Measurements from ENCODE around the gene CNTN4. TPM values are rescaled to one million over a fixed set of nuclear protein-coding genes. Genes with fewer than 3 reads are reported as not detected.

CNTN4 gene
- total RNA-seq, 4 donors from 2014 or later, result 33.6 to 112 (median 53.1) TPM

DNA sequence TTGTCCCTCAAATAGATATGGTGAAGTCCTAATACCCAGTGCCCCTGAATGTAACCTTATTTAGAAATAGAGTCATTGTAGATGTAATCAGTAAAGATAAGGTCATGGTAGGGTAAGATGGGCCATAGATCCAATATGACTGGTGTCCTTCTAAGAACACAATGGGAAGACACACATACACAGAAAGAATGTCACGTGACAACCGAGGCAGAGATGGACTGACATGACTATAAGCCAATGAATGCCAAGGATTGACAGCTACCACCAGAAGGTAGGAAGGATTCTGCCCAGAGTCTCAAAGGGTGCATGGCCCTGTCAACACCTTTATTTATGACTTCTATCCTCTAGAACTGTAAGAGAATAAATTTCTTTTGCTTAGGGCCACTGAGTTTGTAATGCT, 780.4 kb downstream of the CNTN4 start:
- 87 to 97% methylated on average over 2 of the region's 2 CpGs for WGBS, 2 donors
- no peaks in the 10 kb centered on the region for H3K36me3 ChIP-seq
- intact Hi-C loops (cut with DNase I), result no loop called here
- H3K9me3 ChIP-seq, result no peaks in the 10 kb centered on the region
- H3K4me1 ChIP-seq, result no peaks in the 10 kb centered on the region
- no peak overlapping the region for H3K27ac ChIP-seq
- no peak for DNase-seq
- no peak overlapping the region for H3K4me3 ChIP-seq (replicated peaks in 1 of 3)
- TF ChIP-seq, protein P1, sequence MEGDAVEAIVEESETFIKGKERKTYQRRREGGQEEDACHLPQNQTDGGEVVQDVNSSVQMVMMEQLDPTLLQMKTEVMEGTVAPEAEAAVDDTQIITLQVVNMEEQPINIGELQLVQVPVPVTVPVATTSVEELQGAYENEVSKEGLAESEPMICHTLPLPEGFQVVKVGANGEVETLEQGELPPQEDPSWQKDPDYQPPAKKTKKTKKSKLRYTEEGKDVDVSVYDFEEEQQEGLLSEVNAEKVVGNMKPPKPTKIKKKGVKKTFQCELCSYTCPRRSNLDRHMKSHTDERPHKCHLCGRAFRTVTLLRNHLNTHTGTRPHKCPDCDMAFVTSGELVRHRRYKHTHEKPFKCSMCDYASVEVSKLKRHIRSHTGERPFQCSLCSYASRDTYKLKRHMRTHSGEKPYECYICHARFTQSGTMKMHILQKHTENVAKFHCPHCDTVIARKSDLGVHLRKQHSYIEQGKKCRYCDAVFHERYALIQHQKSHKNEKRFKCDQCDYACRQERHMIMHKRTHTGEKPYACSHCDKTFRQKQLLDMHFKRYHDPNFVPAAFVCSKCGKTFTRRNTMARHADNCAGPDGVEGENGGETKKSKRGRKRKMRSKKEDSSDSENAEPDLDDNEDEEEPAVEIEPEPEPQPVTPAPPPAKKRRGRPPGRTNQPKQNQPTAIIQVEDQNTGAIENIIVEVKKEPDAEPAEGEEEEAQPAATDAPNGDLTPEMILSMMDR (IDR thresholded peaks at IDR 0.05), result no peak
- no peak for TF ChIP-seq POLR2A (IDR thresholded peaks at IDR 0.05)
- H3K27me3 ChIP-seq, result no peaks in the 10 kb centered on the region

DNA sequence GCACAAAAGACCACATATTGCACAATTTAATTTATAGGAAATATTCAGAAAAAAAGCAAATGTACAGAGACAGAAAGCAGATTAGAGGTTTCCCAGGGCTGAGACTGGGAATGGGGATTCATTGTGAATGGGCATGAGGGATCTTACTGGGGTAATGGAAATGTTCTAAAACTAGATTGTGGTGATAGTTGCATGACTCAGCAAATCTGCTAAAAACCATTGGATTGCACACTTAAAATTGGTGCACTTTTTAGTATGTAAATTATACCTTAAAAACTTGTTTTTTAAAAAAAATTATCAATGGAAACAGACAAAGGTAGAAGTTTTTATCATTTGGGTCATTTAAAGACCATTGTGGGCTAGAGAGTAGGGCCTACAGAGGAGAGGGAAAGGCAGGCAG, 780.9 kb downstream of the CNTN4 start:
- no peak for DNase-seq
- Histone ChIP-seq H3K36me3 (no peaks in the 10 kb centered on the region), H3K4me1 (no peaks in the 10 kb centered on the region), H3K27me3 (no peaks in the 10 kb centered on the region), H3K27ac (no peak overlapping the region), H3K4me3 (replicated peaks in 1 of 3) (no peak overlapping the region), H3K9me3 (no peaks in the 10 kb centered on the region)
- intact Hi-C loops (cut with DNase I), result no loop called here
- TF ChIP-seq, protein P1 (IDR thresholded peaks at IDR 0.05), result no peak
- TF ChIP-seq POLR2A (IDR thresholded peaks at IDR 0.05), result no peak

DNA sequence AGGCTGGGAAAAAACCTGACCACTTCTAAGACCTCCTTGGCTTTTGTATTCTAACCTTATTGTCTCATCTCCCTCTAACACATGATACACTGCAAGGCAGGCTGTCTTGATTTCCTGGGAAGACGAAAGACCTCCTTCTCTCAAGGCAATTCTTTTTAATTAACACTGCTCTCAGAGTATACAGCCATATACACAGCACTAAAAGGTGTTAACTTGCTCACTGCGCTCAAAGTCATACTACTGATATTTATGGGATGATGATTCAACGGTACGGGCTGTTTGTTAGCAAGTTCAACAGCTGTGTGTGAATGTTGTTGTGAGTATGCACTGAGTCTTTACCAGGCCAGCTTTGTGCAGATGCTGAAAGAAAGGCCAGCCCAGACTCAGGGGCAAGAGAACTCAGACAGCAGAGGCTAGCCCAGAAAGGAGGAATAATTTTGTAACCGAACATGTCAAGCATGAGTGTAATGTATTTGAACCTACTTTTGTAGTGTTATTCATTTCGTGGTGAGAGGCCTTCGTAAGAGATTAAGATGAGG, 781.6 kb downstream of the CNTN4 start:
- Histone ChIP-seq H3K9me3 (no peaks in the 10 kb centered on the region), H3K36me3 (no peaks in the 10 kb centered on the region), H3K4me3 (replicated peaks in 1 of 3) (no peak overlapping the region), H3K27ac (no peak overlapping the region), H3K4me1 (no peaks in the 10 kb centered on the region), H3K27me3 (no peaks in the 10 kb centered on the region)
- no peak for DNase-seq
- 84 to 89% methylated on average over 7 of the region's 7 CpGs for WGBS, 2 donors
- intact Hi-C loops (cut with DNase I), result no loop called here
- TF ChIP-seq, protein P1 (IDR thresholded peaks at IDR 0.05), result no peak
- TF ChIP-seq POLR2A (IDR thresholded peaks at IDR 0.05), result no peak

DNA sequence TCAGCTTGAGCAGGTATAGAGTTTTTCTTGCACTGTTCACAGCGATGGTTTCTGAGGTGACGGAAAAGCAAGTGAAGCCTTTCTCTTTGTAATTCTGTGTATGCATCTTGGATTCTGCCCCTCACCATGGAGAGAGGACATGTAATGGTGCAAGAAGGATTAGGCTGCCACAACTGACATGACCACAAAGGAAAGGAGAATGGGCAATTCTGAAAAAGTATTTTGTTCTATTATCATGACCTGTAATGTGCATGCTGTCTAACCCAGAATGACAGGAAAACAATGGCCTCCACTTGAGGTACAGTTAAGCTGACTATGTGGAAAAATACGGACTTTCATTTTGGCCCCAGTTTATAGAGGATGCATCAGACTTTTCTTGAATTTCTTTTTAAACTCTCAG, 784.6 kb downstream of the CNTN4 start:
- H3K4me1 ChIP-seq, result no peaks in the 10 kb centered on the region
- DNase-seq, result no peak
- no peak overlapping the region for H3K27ac ChIP-seq
- H3K4me3 ChIP-seq (replicated peaks in 1 of 3), result no peak overlapping the region
- intact Hi-C loops (cut with DNase I), result no loop called here
- H3K27me3 ChIP-seq, result no peaks in the 10 kb centered on the region
- WGBS, 2 donors, result 89% methylated on average over 3 of the region's 3 CpGs
- H3K36me3 ChIP-seq, result no peaks in the 10 kb centered on the region
- no peaks in the 10 kb centered on the region for H3K9me3 ChIP-seq
- TF ChIP-seq, protein P1 (IDR thresholded peaks at IDR 0.05), result no peak
- no peak for TF ChIP-seq POLR2A (IDR thresholded peaks at IDR 0.05)

DNA sequence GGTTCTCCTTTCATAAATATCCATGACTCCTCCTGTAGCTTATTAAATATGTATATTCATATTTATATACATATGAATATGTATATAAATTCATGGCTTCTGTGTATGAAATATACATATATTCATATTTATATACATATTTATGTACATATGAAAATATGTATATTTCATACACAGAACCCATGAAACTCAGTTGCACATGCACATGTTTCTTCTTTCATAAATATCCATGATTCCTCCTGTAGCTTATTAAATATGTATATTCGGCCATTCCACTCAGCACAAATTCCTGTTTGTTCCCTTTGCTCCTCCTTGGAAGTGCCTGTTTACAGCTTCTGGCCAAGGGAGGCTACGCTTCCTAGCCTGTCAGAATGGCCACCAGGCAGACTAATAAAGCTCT, 789.9 kb downstream of the CNTN4 start:
- intact Hi-C loops (cut with DNase I), result no loop called here

More for the DNA sequence above, 789.9 kb downstream of the CNTN4 start:
- H3K27me3 ChIP-seq, result no peaks in the 10 kb centered on the region
- TF ChIP-seq, protein P1 (IDR thresholded peaks at IDR 0.05), result no peak
- no peak for TF ChIP-seq POLR2A (IDR thresholded peaks at IDR 0.05)
- no peaks in the 10 kb centered on the region for H3K36me3 ChIP-seq
- 87 to 99% methylated on average over 2 of the region's 2 CpGs for WGBS, 2 donors
- no peak overlapping the region for H3K4me3 ChIP-seq (replicated peaks in 1 of 3)
- no peaks in the 10 kb centered on the region for H3K4me1 ChIP-seq
- no peaks in the 10 kb centered on the region for H3K9me3 ChIP-seq
- H3K27ac ChIP-seq, result no peak overlapping the region
- DNase-seq, result no peak
